Transverse colon (tissue), 4 donors: ENCODE data around the gene CALHM3. TPM values are rescaled to one million over a fixed set of nuclear protein-coding genes. Genes with fewer than 3 reads are reported as not detected.

Experiments used
- DNase-seq: peaks from one replicate; pipeline ENCODE4 v3.0.0-alpha.2; 2019
- H3K27ac ChIP-seq, 4 donors: fragments of 200-600 bp; sonication (generic); 2 replicates each; pipeline ENCODE4 v1.5.1; 2016 to 2018; ENCODE audit warnings: inconsistent platforms in 4 of 4
- H3K27me3 ChIP-seq: fragments of 200-600 bp; sonication (generic); 2 replicates; pipeline ENCODE4 v1.5.1; 2017; ENCODE audit warnings: inconsistent platforms
- H3K36me3 ChIP-seq, 4 donors: fragments of 200-600 bp; sonication (generic); 2 replicates each; pipeline ENCODE4 v1.5.1; 2017 to 2019; ENCODE audit warnings: inconsistent platforms in 4 of 4
- H3K4me1 ChIP-seq, 4 donors: fragments of 200-600 bp; sonication (generic); 2 replicates each; pipeline ENCODE4 v1.5.1; 2017 to 2020; ENCODE audit warnings: inconsistent platforms in 4 of 4
- H3K4me3 ChIP-seq, 4 donors: fragments of 200-600 bp; sonication (generic); 1 replicate in 1 of 4; 2 replicates in 3 of 4; pipeline versions ENCODE4 v1.5.1 to v1.6.1; 2017 to 2019; ENCODE audit warnings: inconsistent platforms in 4 of 4
- H3K9me3 ChIP-seq, 2 donors: fragments of 200-600 bp; sonication (generic); 2 replicates each; pipeline ENCODE4 v1.5.1; 2017 to 2019; ENCODE audit warnings: inconsistent platforms in 2 of 2
- EP300 ChIP-seq: sonication (generic); formaldehyde crosslinking; IDR thresholded peaks from one replicate; pipeline ENCODE4 v1.6.1; 2017; ENCODE audit warnings: antibody characterized with exemption, low read depth
- POLR2A ChIP-seq: fragments of 450-650 bp; IDR thresholded peaks from one replicate; pipeline ENCODE4 v1.6.1; 2016; ENCODE audit warnings: antibody characterized with exemption, mild to moderate bottlenecking, moderate library complexity
- POLR2AphosphoS5 ChIP-seq, 3 donors: sonication (generic); formaldehyde crosslinking; IDR thresholded peaks; one replicate each; pipeline ENCODE4 v1.6.1; 2016; ENCODE audit warnings: antibody characterized with exemption in 3 of 3
- WGBS, 2 donors: methylation state at CpG; one replicate each; pipeline ENCODE4 v1.1.5; 2018; ENCODE audit warnings: low coverage in 1 of 2; 5-methylcytosine and 5-hydroxymethylcytosine counted together
- in situ Hi-C, 4 donors: fragments of 200-750 bp; cut with MboI; loops; one replicate each; pipeline versions ENCODE4 v1.15.0 to v1.15.1; 2017; ENCODE audit warnings: low sequenced_read_pairs in 3 of 4, low pct_ligation_motif_present in 1 of 4, low pct_unique_long_range_greater_than_20kb in 1 of 4
- intact Hi-C: fragments of 100-400 bp; cut with DNase I; formaldehyde crosslinking; loops from one replicate; pipeline ENCODE4 v1.15.1; 2023; ENCODE audit warnings: low total_unique reads
- total RNA-seq, 4 donors: library from RNA; depleted of rRNA; stranded (reverse); fragments of >200 nt; gene quantifications; one replicate each; pipeline ENCODE4 v1.1.0, GENCODE V29; 2016
- TF ChIP-seq, protein P1 (sequence below), 5 experiments: fragments of 200-600 bp in 3 of 5; fragments of 450-650 bp in 2 of 5; sonication (generic) in 3 of 5; IDR thresholded peaks; 1 replicate in 2 of 5; 2 replicates in 3 of 5; pipeline ENCODE4 v1.5.1; 2016 to 2017; ENCODE audit warnings: antibody characterized with exemption in 5 of 5, inconsistent platforms in 3 of 5, mild to moderate bottlenecking in 2 of 5, moderate library complexity in 1 of 5

CALHM3 gene
- total RNA-seq, 4 donors from 2014 or later, result not detected

- Histone ChIP-seq H3K4me1 (peaks cover 4 to 6% (median 5%) of the 10 kb centered on the region in 4 donors), H3K4me3 (no peak overlapping the region), H3K9me3 (no peaks in the 10 kb centered on the region), H3K36me3 (no peaks in the 10 kb centered on the region), H3K27ac (no peak overlapping the region), H3K27me3 (peaks cover 32% of the 10 kb centered on the region)
- in situ Hi-C loops, result no loop called here
- TF ChIP-seq POLR2A (no peak), EP300 (no peak), POLR2AphosphoS5 (IDR thresholded peaks at IDR 0.05) (no peak)
- TF ChIP-seq, protein P1, sequence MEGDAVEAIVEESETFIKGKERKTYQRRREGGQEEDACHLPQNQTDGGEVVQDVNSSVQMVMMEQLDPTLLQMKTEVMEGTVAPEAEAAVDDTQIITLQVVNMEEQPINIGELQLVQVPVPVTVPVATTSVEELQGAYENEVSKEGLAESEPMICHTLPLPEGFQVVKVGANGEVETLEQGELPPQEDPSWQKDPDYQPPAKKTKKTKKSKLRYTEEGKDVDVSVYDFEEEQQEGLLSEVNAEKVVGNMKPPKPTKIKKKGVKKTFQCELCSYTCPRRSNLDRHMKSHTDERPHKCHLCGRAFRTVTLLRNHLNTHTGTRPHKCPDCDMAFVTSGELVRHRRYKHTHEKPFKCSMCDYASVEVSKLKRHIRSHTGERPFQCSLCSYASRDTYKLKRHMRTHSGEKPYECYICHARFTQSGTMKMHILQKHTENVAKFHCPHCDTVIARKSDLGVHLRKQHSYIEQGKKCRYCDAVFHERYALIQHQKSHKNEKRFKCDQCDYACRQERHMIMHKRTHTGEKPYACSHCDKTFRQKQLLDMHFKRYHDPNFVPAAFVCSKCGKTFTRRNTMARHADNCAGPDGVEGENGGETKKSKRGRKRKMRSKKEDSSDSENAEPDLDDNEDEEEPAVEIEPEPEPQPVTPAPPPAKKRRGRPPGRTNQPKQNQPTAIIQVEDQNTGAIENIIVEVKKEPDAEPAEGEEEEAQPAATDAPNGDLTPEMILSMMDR (IDR thresholded peaks at IDR 0.05), result no peak
- 59 to 60% methylated on average over 2 to 5 of the region's 5 CpGs for WGBS, 2 donors
- intact Hi-C loops, result no loop called here
- no peak for DNase-seq
These were observed 20.0 kb upstream of the CALHM3 start for GRCh38 chr10:103498936-103499638.

GRCh38 chr10:103497161-103497915 is 18.3 kb upstream of the CALHM3 start:
- no peak for DNase-seq
- Histone ChIP-seq H3K27me3 (peaks cover 50% of the 10 kb centered on the region), H3K4me1 (peaks cover 5 to 20% (median 12%) of the 10 kb centered on the region in 4 donors), H3K4me3 (no peak overlapping the region), H3K9me3 (no peaks in the 10 kb centered on the region), H3K36me3 (no peaks in the 10 kb centered on the region), H3K27ac (no peak overlapping the region)
- in situ Hi-C loops (no loop called here), intact Hi-C loops (no loop called here)
- 89 to 91% methylated on average over 2 to 8 of the region's 8 CpGs for WGBS, 2 donors
- TF ChIP-seq EP300 (no peak), POLR2A (no peak), POLR2AphosphoS5 (IDR thresholded peaks at IDR 0.05) (no peak)
- TF ChIP-seq, protein P1 (IDR thresholded peaks at IDR 0.05), result no peak

- H3K27me3 ChIP-seq, result peaks cover 45% of the 10 kb centered on the region
- H3K36me3 ChIP-seq, result no peaks in the 10 kb centered on the region
- no peaks in the 10 kb centered on the region for H3K9me3 ChIP-seq
- WGBS, 2 donors, result 80 to 95% methylated on average over 1 to 3 of the region's 3 CpGs
- TF ChIP-seq POLR2A (no peak), EP300 (no peak), POLR2AphosphoS5 (IDR thresholded peaks at IDR 0.05) (no peak)
- TF ChIP-seq, protein P1 (IDR thresholded peaks at IDR 0.05), result no peak
- no peak for DNase-seq
- H3K4me1 ChIP-seq, result peaks cover 5 to 24% (median 12%) of the 10 kb centered on the region in 4 donors
- no peak overlapping the region for H3K4me3 ChIP-seq
- intact Hi-C loops, result no loop called here
- no peak overlapping the region for H3K27ac ChIP-seq
- in situ Hi-C loops, result no loop called here
These were observed 16.3 kb upstream of the CALHM3 start for GRCh38 chr10:103495321-103495720.
